Epithelial cell of esophagus (primary cell): ENCODE results near the gene RICTOR.

Experiments
- DNase-seq: peaks from one replicate; pipeline ENCODE4 v3.0.0; 2010; ENCODE audit warnings: low read depth
- H3K4me3 ChIP-seq: 2 replicates; pipeline ENCODE4 v1.5.1; 2011; ENCODE audit warnings: mild to moderate bottlenecking, low read length, control low read depth
- TF ChIP-seq, protein P1 (sequence below): IDR thresholded peaks from 2 replicates; pipeline ENCODE4 v1.5.1; 2011; ENCODE audit warnings: low read depth, mild to moderate bottlenecking, low read length, control low read depth, inconsistent platforms; ENCODE audit not compliant: insufficient read depth; ENCODE audit errors: missing control alignments

RICTOR gene

DNA sequence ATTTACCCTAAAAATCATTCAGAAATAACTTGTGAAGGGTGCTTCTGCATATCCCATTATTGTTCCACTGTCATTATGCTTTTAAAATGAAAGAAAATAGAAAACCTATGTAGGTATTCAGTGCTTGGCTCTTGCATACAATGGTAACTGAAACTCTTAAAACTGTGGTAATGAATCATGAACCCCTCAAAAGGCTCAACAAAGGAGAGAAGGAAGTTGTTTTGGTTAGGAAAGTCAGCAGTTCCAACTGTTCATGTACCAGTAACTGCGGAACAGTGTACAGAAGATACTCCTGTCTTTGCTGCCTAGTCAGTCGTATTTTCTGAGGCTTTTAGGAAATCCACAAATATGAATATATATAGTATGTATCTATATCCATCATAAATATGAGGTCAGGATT, 132.3 kb downstream of the RICTOR start:
- TF ChIP-seq, protein P1, sequence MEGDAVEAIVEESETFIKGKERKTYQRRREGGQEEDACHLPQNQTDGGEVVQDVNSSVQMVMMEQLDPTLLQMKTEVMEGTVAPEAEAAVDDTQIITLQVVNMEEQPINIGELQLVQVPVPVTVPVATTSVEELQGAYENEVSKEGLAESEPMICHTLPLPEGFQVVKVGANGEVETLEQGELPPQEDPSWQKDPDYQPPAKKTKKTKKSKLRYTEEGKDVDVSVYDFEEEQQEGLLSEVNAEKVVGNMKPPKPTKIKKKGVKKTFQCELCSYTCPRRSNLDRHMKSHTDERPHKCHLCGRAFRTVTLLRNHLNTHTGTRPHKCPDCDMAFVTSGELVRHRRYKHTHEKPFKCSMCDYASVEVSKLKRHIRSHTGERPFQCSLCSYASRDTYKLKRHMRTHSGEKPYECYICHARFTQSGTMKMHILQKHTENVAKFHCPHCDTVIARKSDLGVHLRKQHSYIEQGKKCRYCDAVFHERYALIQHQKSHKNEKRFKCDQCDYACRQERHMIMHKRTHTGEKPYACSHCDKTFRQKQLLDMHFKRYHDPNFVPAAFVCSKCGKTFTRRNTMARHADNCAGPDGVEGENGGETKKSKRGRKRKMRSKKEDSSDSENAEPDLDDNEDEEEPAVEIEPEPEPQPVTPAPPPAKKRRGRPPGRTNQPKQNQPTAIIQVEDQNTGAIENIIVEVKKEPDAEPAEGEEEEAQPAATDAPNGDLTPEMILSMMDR = no peak
- no peak for DNase-seq
- no peak overlapping the region for H3K4me3 ChIP-seq

DNA sequence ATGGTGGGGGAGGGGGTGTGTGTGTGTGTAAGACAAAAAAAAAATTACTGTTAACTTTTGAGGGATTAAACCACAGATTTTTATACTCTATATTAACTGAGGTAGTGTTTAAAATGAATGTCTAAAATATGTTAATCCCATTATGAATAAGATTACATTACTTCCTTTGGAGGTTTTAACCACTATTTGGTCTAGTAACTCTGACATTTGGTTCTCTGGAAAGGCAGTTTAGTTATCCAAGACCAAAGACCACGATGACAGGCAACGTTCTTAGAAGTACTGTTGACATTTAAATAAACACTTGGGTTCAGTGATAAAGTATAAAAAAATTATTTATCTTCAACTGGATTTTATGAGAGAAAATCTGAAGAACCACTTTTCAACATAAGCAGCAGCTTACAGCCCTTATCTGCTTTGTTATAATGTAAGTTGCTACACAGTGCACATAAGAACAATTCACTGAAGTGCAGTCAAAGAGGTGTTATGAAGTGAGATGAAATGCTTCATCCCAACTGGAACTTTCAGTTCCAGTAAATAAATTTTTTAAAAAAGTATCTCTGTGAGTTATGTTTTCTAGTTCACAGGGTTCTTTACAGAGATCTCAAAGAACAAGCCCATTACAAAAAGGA, 133.9 kb downstream of the RICTOR start:
- TF ChIP-seq, protein P1 = no peak
- no peak overlapping the region for H3K4me3 ChIP-seq
- no peak for DNase-seq

DNA sequence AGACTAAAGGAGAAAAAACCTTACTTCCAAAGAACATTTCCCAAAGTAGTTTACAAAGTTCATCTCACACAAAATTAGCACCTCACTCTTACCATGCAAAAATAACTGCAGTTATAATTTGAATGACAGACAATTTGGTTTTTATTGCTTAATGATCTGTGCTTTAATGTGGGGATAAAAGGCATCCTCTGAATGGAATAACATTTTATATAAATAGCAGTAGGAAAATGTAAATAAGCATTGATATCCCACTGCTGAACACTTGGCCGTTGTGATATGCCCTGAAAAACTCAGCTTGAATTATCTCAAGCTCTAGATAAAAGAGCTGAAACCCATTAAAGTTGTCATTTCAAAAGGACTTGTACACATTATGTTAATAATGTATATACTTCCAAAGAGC, 135.2 kb downstream of the RICTOR start:
- DNase-seq = no peak
- H3K4me3 ChIP-seq = no peak overlapping the region
- TF ChIP-seq, protein P1 = no peak

DNA sequence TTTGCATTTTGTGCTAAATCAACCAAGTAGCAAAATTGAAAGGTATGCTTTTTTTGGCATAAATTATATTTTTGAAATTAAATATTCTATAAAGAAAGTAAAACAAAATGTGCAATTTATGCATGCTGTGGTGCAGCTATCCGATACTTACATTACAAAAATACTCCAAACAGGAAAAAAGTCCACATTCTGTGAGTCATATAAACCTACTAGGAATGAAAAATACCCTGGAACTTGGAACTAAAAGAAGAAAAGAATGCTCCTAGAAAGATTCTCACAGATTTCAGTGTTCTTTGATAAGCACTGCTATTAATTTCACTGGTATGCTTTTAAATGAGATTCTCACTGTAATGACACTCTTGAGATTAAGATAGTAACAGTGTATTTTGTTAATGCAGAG, 135.8 kb downstream of the RICTOR start:
- TF ChIP-seq, protein P1 = no peak
- H3K4me3 ChIP-seq = no peak overlapping the region
- DNase-seq = no peak

DNA sequence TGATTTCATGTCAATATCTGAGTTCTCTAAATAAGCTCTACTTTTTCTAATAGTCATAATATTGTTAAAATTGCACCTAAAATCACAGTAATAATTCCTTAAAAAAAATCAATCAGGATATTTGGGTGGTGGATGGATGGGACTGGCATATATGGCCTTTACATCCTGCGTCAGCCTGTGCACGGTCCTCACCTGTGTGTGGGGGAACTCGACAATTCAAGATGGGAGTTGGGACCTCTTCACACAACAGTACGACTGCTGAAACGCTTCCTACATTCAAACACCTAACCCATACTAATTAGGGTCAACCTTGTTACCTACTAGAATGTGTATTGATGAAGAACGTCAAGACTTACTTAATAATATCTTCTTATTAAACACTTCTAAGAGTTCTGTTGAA, 137.9 kb downstream of the RICTOR start:
- no peak for DNase-seq
- H3K4me3 ChIP-seq = no peak overlapping the region
- TF ChIP-seq, protein P1 = no peak

DNA sequence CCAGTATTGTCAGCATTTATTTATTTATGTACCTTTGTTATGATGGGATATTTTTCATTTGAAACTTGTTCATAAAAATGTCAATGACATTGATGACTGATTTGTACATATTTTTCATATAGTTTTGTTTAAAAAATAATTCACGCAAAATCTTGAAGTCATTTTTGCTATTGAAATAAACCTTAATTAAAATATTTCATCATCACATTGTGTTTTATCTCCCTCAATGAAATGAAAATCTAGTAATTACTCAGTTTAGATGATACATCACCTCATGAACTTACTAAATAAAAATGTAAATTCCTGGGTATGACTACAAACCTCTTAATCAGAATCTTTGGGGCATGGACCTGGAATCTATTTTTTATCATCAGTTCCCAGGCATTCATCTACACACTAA, 138.8 kb downstream of the RICTOR start:
- H3K4me3 ChIP-seq = no peak overlapping the region
- DNase-seq = no peak
- TF ChIP-seq, protein P1 = no peak

DNA sequence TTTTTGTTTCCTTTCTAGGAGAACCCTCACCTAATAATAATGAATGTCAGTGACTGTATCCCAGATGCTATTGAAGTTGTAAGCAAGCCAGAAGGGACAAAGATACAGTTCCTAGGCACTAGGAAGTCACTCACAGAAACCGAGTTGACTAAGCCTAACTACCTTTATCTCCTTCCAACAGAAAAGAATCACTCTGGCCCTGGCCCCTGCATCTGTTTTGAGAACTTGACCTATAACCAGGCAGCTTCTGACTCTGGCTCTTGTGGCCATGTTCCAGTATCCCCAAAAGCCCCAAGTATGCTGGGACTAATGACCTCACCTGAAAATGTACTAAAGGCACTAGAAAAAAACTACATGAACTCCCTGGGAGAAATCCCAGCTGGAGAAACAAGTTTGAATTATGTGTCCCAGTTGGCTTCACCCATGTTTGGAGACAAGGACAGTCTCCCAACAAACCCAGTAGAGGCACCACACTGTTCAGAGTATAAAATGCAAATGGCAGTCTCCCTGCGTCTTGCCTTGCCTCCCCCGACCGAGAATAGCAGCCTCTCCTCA, 141.3 kb downstream of the RICTOR start:
- H3K4me3 ChIP-seq = no peak overlapping the region
- TF ChIP-seq, protein P1 = no peak
- no peak for DNase-seq
